GM21529 (cell line): ENCODE measurements around the gene LYRM2.

Experiments used
- ATAC-seq: cut with Tn5 transposase; IDR thresholded peaks from one replicate; pipeline ENCODE4 v1.9.1; 2021; ENCODE audit not compliant: unreplicated experiment

Gene LYRM2, protein sequence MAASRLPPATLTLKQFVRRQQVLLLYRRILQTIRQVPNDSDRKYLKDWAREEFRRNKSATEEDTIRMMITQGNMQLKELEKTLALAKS

DNA sequence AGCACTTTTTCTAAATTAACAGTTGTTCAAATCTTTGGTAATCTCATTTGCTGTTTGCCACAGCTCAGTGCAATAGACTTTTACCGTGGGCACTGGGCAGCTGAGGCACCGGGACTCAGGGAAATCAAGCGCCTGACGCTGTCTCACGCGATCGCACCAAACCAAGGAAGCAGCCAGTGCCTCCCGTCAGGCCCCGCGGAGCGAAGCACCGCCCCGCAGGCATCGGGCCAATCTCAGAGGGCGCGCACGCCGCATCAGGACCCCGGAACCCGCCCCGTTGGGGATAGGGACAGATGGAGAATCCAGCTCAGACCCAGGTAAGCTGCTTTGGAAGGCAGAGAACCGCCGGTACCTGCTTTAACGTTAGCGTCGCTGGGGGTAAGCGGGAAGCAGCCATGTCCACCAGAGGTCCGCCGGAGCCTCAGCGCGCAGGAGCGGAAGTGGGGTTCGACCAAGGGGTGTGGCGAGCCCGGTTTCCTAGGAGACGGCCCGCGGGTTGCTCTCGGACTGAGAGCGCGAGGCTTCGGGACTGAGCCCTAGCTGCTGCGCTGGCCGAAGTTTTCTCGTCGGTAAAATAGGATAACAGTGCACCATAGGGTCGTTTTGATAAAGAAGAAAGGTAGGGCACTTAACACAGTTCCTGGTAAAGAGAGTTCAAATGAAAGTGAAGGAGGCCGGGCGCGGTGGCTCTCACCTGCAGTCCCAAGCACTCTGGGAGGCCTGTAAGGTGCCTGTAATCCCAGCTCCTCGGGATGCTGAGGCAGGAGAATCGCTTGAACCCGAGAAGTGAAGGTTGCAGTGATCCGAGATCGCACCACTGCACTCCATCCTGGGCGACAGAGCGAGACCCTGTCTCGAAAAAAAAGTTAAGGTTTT is at the start of gene LYRM2:
LYRM2 (minus strand) TSS at position 428 of the 876 bp plus-strand sequence; CDS start at position 397, 31 bp downstream.
- peak; percentile 99 for ATAC-seq

DNA sequence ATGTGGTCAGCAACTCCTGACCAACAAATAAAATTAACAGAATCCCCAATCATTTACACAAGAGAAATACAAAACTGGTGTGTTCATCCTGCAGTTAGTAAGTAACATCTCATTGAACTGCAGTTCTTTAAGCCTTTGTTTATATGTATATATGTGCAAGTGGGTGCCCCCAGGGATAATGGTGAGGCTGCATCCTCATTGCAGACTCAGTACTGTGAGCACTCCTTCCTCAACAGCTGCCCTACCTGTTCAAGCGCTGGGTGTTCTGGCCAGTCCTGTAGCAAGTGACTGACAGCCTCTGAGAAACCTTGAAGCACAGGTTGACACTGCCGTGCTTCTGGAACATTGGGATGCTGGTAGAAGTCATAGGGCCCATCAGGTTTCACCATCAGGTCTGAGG is 49.8 kb upstream of the LYRM2 start:
- no peak for ATAC-seq

DNA sequence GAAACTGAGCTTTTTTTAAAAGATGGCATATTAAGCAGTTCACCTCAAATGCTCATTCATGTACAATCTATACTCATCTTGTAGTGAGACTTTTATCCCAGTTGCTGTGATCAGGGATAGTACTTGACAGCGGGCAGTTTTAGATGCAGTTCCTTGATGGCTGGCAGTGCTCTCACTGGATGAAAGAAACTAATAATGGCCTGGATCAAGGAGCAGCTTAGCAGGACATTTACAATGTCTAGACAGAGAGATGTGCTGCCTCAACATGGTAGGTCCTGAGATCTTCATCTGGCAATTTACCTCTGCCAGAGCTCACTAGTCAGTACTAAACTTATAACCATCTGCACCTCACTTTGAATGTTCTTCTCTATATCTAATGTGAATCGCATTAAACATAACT is 46.8 kb upstream of the LYRM2 start:
- no peak for ATAC-seq

DNA sequence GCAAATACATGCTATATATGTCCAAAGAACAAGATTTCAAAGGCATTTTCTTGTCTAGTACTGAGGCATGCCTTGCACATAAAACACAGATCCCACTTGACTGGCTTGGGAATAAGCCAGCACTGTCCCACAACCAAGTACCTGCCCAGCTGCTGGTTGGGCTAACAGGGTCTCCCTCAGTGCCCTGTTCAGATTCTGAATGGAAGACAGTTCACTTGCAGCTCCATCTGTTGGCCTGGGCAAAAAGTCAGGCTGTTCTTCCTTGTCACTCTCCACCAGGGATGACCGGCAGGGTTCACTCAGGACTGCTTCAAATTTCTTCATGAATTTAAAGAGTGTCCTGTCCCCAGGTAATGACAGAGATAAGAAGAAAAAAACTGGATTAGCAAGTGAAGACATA is 44.4 kb upstream of the LYRM2 start:
- ATAC-seq: no peak

DNA sequence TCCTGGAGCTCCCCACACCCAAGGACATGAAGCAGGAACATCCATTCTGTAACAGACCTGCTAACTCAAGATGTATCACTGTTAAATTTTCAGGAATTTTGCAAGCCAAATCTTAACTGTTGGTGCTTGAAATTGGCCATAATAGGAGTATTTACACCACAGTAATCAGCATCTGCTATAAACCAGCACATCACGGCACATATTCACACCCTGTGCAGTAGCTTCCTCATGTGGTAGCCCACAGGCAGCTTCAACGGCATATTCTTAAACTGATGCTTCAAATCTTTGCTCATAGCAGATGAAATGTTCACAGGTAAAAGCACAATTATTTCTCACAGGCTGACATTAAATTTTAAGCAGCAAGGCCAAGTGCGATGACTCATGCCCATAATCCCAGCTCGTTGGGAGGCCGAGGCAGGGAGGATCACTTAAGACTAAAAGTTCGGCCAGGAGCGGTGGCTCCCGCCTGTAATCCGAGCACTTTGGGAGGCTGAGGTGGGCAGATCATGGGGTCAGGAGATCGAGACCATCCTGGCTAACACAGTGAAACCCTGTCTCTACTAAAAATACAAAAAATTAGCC is 43.5 kb upstream of the LYRM2 start:
- ATAC-seq: no peak

DNA sequence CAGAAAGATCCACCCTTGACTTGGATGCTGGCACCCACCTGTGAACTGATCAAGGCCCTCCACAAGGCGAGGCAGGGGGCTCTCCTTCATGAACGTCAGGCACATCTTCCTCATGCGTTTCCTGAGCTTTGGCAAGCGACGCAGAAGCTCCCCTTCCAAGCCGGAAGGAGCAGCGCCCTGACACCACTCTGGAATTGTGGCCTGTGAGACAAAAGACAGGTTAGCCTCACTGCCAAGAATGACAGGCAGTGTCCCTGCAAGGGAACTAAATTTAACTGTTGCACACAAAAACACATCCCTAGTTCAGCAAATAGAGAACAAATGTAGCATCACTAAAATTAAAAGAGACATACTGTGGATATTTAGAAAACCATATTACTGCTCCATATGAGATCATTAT is 42.0 kb upstream of the LYRM2 start:
- ATAC-seq: no peak

DNA sequence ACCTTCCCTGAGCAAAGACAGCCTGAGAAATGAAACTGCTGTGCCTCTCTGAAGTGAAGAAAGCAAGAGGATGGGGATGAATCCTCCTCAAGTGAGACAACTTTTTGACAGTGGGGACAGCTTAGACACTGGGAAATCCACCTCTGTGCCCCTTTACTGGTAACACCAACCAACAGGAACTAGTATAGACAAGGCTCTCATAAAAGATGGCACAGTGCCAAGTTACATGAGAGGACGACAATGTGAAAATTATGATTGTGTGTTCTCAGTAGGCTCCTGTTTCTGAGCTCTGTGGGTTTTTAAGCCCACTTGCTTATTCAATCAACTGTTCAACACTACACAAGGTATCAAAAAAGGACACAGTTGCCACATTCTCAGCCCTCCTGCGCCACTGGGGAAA is 41.6 kb upstream of the LYRM2 start:
- ATAC-seq: no peak

DNA sequence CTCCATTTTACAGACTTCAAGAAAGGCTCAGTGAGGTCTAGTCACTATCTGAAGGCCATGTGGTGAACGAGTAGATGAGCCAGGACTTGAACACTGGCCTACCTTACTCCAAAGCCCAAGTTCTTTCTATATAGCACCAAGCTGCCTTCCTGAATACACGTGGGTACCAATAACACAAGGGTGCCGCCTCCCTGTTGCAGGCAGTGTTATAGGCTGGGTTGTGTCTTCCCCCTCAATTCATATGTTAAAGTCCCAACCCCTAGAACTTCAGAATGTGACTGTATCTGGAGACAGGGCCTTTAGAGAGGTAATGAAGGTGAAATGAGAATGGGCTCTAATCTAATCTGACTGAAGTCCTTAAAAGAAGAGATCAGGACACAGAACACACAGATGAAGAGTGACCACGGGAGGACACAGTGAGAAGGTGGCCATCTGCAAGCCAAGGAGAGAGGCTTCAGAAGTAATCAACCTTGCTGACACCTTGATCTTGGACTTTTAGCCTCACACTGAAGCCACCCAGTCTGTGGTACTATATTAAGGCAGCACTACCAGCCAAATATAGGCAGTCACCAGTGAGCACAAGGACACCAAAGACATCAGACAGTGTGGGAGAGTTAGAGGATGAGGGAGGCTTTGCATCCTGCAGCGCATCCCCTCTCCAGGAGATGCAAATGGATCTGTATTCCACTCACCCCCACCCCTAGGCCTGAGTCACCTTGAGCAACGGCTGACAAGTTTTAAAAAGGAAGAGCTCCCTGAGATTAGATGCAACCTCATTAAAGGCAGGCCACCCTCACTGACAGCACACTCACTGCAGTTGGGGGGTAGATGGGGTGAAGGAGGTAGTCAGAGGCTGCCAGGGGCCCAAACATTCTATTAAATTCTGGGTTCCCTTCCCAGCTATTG is 40.9 kb upstream of the LYRM2 start:
- ATAC-seq: no peak

DNA sequence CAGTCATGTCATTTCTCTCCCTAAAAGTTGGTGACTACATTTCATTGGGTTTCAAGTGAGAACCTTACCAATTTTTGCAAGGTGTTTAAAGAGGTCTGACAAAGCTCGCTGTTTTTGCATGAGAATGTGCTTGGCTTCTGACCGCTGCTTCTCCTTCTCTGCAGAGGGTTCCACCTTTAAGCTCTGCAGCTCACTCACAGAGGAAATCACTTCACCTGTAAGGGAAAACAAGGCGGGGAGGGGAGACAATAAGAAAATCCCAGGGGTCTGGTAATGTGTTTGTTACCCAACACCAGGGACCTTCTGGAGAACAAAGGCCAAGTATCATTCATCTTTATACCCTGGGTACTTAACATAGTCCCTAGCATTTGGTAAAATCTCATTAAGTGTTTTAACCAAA is 40.0 kb upstream of the LYRM2 start:
- ATAC-seq: no peak

DNA sequence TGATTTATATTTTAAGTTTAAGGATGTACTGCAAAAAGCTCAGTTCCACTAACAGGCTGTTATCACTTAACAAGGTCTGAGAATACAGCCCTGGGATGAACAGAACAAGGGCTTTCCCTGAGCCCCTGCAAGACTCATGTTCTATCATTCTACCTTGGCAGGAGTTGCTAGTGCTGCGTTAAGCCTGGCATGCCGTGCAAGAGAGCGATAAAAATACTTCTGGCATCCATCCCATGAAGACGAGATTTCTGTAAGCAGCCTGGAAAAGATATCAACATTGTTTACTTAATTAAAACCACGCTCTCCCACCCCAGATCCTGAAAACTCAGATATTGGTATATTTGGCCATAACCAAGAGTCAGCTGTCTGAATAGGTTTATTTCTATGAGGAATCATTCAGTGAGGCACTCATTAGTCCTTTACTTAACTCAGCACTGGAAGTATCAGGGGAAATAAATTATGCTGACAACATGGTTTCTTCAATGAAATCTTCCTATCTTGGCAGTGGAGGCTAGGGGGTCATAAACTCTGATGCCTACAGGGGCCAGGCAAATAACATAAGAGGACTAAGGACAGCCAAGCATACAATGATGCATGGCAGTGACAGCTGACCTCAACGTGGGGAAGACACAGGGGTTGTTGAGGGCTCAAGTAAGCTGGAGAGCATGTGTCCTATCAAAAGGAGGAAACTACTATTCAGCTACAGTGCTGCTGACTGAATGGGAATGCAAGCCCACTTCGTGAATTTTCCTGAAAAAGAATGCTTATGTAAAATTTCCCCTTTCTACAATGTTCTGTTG is 37.6 kb upstream of the LYRM2 start:
- no peak for ATAC-seq

DNA sequence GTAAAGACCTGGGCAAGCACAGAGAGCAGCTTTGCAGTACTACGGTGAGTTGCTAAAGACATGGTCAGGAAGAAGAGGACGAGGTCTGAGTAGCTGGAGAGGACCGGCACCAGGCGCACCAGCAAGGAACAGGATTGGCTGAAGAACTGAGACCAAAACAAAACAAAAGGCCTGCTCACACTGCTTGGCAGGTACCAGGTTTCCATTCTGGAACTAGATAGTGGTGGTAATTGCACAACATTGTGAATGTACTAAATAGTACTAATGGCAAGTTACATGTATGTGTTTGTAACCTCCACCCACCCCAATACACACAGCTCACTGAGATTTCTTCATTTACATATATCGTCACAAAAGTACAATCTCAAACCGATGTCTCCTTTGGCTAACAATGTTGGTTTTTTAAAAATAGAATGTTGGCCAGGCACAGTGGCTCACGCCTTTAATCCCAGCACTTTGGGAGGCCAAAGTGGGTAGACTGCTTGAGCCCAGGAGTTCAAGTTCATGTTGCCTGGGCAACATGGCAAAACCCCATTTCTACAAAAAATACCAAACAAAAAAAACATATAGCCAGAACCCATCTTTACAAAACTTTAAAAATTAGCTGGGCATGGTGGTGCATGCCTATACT is 32.5 kb upstream of the LYRM2 start:
- no peak for ATAC-seq

DNA sequence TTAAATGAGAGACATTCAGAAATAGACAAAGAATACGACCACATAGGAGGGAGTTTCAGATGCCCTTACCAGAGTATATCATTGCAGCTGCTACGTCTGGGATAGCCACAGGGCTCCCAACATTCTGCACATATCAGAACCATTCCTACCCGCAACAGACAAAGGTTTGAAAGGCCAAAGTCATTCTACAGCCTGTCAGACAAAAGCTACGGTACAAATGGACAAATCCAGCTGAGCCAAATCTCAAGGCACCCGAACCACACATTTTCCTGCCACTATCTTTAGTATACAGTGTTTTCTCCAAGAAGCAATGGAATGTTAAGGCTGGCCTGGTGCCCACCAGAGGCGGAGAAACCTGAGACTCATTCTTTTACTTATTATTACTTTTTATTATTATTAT is 30.5 kb upstream of the LYRM2 start:
- no peak for ATAC-seq

DNA sequence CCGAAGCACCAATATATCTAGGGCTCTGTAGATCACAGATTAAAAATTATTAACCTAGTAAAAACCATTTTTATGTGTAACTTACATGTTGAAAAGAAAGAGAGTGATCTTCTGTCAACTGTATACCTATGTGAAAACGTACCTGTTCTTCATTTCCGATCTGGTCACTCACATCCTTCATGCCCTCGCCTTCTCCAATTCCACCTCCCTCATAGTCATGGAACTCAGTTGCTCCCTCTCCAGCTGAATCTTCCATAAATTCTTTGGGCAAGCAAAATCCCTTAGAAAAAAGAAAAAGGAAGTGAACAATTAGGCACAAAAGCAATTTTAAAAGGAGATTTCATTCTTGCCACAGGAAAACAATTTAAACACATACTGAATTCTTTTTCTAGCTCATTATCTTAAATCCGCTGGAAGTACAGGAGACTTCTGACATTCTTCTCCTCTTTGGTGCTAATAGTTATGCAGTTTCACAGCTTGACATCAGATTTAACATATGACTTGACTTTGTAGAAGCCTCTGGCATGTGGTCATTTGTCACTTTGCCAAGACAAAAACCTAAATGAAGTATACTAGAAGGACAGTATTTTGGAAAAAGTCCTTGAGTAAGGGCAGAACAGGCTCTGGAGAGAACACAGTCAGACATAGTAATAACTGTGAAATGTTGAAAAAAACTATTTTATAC is 29.5 kb upstream of the LYRM2 start:
- no peak for ATAC-seq

DNA sequence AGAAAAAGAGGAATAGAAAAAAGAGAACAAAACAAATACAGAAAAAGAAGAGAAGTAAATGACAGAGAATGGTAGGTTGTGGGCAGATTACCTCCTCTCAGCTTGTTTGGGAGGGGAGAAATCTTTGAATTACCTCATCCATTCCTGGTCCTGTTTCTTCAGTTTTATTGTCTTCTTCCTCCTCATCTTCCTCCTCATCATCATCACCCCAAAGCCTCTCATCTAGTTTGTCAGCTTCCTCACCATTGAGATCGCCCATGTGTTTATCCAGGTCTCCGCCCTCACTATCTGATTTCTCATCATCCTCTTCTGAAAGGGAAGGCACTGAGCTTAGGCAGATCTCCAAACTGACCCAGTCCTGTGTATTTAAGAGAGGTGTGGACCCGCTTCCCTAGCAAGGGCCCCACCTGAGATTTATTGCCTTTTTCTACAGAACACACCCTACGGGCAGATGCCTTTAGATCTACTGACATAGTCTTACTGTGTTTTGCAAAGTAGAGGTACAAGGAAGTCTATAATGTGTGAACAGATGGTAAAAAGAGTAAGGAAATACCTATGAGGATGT is 24.2 kb upstream of the LYRM2 start:
- no peak for ATAC-seq

DNA sequence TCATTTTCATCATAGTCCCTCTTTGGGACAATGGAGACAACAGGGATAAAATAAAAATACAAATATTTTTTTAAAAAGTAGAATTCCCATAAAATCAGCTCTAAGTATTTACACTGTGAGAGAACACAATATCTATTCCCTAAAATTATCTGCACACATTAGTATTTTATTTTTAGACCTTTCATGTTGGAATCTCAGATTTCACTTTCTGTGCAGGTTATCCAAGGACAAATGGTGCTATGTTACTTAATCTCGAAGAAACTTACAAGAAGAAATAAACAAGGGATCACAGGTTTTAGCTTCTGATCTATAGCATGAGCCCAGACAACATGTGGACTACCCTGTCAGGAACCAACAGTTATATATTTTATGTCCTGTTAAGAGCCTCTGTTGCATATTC is 23.0 kb upstream of the LYRM2 start:
- ATAC-seq: no peak

DNA sequence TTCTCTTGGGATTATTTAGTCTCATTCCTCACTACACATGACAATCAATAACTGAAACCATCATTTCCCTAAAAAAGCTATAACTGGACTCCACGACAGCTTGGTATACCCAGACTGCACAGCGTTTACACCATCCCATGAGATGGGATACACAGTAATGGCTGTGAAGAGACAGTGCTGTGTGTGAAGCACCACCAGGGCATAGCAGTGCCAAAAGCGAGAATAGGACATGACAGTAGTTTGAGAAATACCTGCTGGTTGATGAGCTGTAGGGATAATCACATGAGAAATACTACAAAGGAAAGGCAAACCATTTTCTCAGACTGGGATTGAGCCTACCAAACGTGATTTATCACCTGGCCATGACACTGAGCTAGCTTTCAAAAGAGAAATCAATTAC is 22.4 kb upstream of the LYRM2 start:
- no peak for ATAC-seq

DNA sequence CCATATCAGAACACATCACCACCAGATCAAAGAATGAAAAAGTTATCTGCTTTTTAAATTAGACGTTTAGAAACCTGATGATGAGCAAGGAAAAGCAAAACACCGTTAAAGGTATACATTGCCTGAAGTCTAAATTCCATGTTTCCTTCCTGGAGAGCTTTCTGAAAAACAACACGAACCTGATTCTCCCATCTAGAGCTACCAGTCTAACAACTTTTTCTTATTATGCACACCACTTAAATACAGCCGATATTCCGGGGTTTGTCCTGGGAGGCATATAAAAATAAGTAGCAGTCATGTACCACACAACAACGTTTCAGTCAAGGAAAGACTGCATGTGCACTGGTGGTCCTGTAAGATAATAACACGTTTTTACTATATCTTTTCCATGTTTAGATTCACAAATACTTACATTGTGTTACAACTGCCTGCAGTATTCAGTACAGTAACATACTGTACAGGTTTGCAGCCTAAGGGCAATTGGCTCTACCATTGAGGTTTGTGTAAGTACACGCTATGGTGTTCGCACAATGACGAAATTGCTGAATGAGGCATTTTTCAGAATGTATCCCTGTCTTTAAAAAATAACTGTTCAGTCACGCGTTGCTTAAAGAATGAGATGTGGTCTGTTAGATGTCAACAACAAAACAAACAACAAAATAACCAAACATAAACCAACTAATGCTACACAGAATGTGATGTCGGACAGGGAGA is 19.1 kb upstream of the LYRM2 start:
- no peak for ATAC-seq

DNA sequence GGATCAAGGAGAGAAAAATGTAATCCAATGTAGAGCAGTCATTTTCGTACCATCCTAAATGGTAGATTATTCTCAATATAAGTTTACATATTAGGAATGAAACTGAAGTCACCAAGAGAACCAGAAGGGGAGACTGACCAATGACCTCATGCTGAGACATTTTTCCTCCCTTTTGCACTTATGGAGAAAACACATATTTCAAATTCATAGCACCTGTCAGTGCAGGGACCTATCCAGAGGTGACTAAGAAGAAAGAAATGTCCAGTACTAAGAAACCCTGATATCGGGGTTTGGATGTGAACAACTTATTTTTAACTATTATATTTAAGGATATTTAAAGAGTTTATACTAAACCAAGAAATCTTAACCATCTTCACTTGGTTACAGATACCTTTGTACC is 16.6 kb upstream of the LYRM2 start:
- no peak for ATAC-seq

DNA sequence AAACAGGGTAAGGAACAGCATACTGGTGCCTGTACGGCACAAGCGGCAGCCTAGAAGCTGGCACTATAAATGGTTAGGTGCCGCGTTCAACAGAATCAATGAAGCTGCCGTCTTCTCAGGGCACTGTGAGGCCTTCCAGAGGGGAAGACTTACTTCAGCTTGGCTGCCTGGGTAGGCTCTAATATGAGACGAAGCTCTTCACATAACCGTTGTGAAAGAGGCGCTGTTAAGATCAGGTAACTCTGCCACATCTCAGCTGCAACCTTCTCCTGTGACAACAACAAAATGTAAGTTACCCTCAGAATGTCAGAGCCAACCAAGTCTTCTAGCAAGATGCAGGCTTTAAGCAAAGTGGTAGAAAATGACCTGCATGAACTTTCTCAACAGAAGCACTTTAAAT is 12.0 kb upstream of the LYRM2 start:
- ATAC-seq: no peak
